Upper lobe of left lung (tissue), 6 donors: ENCODE data around the gene PAK4. TPM values are rescaled to one million over a fixed set of nuclear protein-coding genes. Genes with fewer than 3 reads are reported as not detected.

ENCODE experiments used
- ATAC-seq, 2 donors: fragments of 200-7000 bp; cut with Tn5 transposase; one replicate each; pipeline ENCODE4 v1.9.1; 2022; ENCODE audit warnings: mild to moderate bottlenecking in 2 of 2, moderate library complexity in 2 of 2; ENCODE audit not compliant: low FRiP score in 2 of 2
- DNase-seq, 2 donors: peaks; one replicate each; pipeline ENCODE4 v3.0.0-alpha.2; 2019 to 2020
- H3K27ac ChIP-seq, 4 donors: fragments of 200-600 bp; sonication (generic); one replicate each; pipeline ENCODE4 v1.5.1; 2016 to 2019
- H3K27me3 ChIP-seq, 4 donors: fragments of 200-600 bp; sonication (generic); one replicate each; pipeline ENCODE4 v1.5.1; 2017 to 2019
- H3K36me3 ChIP-seq, 4 donors: fragments of 200-600 bp; sonication (generic); one replicate each; pipeline ENCODE4 v1.5.1; 2016 to 2019
- H3K4me1 ChIP-seq, 4 donors: fragments of 200-600 bp; sonication (generic); one replicate each; pipeline ENCODE4 v1.5.1; 2018 to 2019
- H3K4me3 ChIP-seq, 4 donors: fragments of 200-600 bp; sonication (generic); one replicate each; pipeline ENCODE4 v1.5.1; 2017 to 2019; ENCODE audit warnings: mild to moderate bottlenecking in 2 of 4, moderate library complexity in 1 of 4
- H3K9me3 ChIP-seq, 4 donors: fragments of 200-600 bp; sonication (generic); one replicate each; pipeline ENCODE4 v1.5.1; 2018 to 2019
- EP300 ChIP-seq, 4 donors: sonication (generic); formaldehyde crosslinking; IDR thresholded peaks; one replicate each; pipeline ENCODE4 v1.5.1; 2017; ENCODE audit warnings: antibody characterized with exemption in 4 of 4, control low read depth in 2 of 4
- POLR2A ChIP-seq, 4 donors: fragments of 450-650 bp; IDR thresholded peaks; one replicate each; pipeline ENCODE4 v1.5.1; 2016 to 2017; ENCODE audit warnings: antibody characterized with exemption in 4 of 4, mild to moderate bottlenecking in 2 of 4
- POLR2AphosphoS5 ChIP-seq, 2 donors: sonication (generic); formaldehyde crosslinking; IDR thresholded peaks; one replicate each; pipeline ENCODE4 v1.5.1; 2017; ENCODE audit warnings: antibody characterized with exemption in 2 of 2
- WGBS, 2 donors: methylation state at CpG; one replicate each; pipeline ENCODE4 v1.1.5; 2017 to 2018; 5-methylcytosine and 5-hydroxymethylcytosine counted together
- total RNA-seq, 6 donors: library from RNA; depleted of rRNA in 4 of 6; stranded (reverse); fragments of >200 nt in 4 of 6; gene quantifications; one replicate each; pipeline versions ENCODE4 v1.1.0 to v1.2.1, GENCODE V29; 2016 to 2021
- TF ChIP-seq, protein P1 (sequence below), 6 experiments: fragments of 450-650 bp in 4 of 6; fragments of 200-600 bp in 2 of 6; sonication (generic) in 2 of 6; IDR thresholded peaks; one replicate each; pipeline ENCODE4 v1.5.1; 2016 to 2019; ENCODE audit warnings: antibody characterized with exemption in 6 of 6
- donor health status: DM: no; HTN: no; CAD: no; lungs with moderate emphysema.
- donor health status: DM: no; HTN: yes; CAD: no; lungs with severe emphysema.

PAK4 gene
- total RNA-seq, result 10 to 100 TPM; 23.4 to 88.2 (median 54.4) TPM

DNA sequence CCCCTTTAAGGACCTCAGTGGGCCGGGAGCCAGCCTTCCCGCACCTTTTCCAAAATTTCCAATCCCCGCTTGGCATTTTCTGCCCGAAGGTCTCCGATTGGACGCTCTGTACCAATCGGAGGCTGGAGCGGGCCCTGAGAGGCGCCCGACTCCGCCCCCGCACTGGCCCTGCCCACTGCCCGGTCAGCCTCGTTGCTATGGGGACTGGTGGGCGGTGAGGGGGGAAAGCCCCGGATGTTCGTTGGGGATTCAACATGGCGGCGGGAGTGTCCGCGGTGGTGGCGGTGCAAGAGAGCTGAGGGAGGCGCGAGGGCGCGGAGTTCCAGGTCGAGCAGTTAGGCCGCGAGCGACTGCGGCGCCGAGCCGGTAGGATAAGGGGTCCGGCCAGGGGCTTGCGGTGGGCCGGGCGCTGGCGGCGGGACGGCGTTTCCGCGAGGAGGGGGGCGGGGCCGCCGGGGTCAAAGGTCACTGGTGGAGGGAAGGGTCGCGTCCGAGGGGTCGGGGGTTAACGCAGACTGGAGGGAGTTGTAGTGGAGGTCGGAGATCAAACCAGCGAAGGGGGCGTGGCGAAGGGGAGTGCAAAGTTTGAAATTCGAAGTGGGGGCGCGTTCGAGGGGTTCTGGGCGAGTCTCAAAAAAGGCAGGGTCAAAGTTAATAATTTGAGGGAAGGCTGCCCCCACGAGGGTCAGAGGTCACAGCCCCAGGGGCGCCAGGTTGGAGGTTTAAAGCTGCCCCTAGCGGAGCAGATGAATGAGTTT, at the start of gene PAK4:
TSS of gene PAK4 (plus strand) at position 233 of the 758 bp plus-strand sequence. CDS start 43,768 bp downstream, outside the sequence.
- DNase-seq (peak; percentile 98), ATAC-seq (peak; percentile 96 to 99)
- 1 to 3% methylated on average over 36 to 64 of the region's 64 CpGs for WGBS, 2 donors
- H3K36me3 ChIP-seq, result no peaks in the 10 kb centered on the region
- peaks cover 49 to 73% (median 54%) of the 10 kb centered on the region in 4 donors for H3K4me1 ChIP-seq
- peak in 1 of 4 donors; percentile 79 for TF ChIP-seq POLR2A (IDR thresholded peaks at IDR 0.05)
- peak; percentile 51 to 74 for TF ChIP-seq POLR2AphosphoS5 (IDR thresholded peaks at IDR 0.05)
- TF ChIP-seq EP300 (IDR thresholded peaks at IDR 0.05), result no peak
- TF ChIP-seq, protein P1, sequence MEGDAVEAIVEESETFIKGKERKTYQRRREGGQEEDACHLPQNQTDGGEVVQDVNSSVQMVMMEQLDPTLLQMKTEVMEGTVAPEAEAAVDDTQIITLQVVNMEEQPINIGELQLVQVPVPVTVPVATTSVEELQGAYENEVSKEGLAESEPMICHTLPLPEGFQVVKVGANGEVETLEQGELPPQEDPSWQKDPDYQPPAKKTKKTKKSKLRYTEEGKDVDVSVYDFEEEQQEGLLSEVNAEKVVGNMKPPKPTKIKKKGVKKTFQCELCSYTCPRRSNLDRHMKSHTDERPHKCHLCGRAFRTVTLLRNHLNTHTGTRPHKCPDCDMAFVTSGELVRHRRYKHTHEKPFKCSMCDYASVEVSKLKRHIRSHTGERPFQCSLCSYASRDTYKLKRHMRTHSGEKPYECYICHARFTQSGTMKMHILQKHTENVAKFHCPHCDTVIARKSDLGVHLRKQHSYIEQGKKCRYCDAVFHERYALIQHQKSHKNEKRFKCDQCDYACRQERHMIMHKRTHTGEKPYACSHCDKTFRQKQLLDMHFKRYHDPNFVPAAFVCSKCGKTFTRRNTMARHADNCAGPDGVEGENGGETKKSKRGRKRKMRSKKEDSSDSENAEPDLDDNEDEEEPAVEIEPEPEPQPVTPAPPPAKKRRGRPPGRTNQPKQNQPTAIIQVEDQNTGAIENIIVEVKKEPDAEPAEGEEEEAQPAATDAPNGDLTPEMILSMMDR (IDR thresholded peaks at IDR 0.05), result peak in 1 of 6 experiments; percentile 24
- peak within 1 kb of the TSS; percentile 67 to 100 (median 94) for H3K4me3 ChIP-seq
- H3K9me3 ChIP-seq, result no peaks in the 10 kb centered on the region
- peak within 1 kb of the TSS; percentile 74 to 94 (median 87) for H3K27ac ChIP-seq
- H3K27me3 ChIP-seq, result no peaks in the 10 kb centered on the region

DNA sequence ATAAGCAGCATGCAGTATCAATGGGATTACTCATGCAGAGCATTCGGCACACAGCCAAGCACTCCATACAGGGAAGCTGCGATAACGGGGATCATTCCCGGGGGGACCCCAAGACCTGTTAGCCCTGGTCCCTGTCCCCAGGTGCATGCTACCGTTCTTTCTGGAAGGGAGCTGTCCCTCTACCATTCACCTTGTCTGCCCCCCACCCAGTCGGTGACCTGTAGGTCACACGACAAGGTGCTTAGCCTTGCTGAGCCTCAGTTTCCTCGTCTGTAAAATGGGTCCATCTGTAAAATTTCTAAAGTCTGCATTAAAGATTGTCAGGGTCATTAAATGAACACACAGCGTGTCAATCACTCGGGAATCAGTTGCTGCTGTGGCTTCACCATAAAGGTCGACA, 48.3 kb upstream of the PAK4 start:
- H3K27me3 ChIP-seq, result no peaks in the 10 kb centered on the region
- H3K4me3 ChIP-seq, result no peak overlapping the region
- DNase-seq (no peak), ATAC-seq (no peak)
- WGBS, 2 donors, result 88 to 91% methylated on average over 10 to 11 of the region's 11 CpGs
- H3K9me3 ChIP-seq, result no peaks in the 10 kb centered on the region
- H3K4me1 ChIP-seq, result no peaks in the 10 kb centered on the region
- H3K36me3 ChIP-seq, result no peaks in the 10 kb centered on the region
- TF ChIP-seq, protein P1 (IDR thresholded peaks at IDR 0.05), result no peak
- TF ChIP-seq POLR2AphosphoS5 (IDR thresholded peaks at IDR 0.05), result no peak
- TF ChIP-seq EP300 (IDR thresholded peaks at IDR 0.05), result no peak
- TF ChIP-seq POLR2A (IDR thresholded peaks at IDR 0.05), result no peak
- no peak overlapping the region for H3K27ac ChIP-seq

DNA sequence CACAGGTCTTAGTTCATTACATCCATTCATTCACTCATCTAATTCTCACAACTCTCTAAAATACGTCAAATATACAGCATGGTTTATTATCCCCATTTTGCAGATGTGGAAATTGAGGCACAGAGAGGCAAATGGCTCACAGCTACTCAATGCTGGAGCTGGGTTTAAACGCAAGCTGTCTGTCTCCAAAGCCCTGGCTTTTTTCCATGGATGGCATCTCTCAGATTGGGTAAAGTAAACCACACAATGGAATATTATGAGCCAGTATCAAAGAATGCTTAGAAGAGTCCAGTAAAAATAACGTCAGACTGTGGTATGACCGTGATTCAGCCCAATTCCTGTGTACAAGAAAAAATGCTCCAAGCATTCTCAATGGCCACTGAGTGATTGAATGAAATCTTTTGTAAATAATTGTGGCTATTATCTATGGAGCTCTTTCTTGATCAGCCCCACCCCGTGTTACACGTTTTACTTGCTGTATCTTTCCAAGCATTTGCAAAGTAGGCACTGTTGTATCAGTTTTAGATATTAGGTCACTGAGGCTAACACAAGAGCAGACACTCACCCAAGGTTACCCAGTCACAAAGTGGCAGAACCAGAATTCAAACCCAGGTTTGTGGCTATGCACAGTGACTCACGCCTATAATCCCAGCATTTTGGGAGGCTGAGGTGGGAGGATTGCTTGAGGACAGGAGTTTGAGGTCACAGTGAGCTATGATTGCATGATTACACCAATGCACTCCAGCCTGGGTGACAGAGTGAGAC, 47.0 kb upstream of the PAK4 start:
- Histone ChIP-seq H3K27me3 (peaks cover 0 to 1% (median 0%) of the 10 kb centered on the region in 4 donors), H3K27ac (no peak overlapping the region), H3K9me3 (no peaks in the 10 kb centered on the region), H3K36me3 (no peaks in the 10 kb centered on the region), H3K4me3 (no peak overlapping the region), H3K4me1 (peaks cover 2 to 5% (median 5%) of the 10 kb centered on the region in 4 donors)
- ATAC-seq (no peak), DNase-seq (no peak)
- WGBS, 2 donors, result 61 to 64% methylated on average over 6 to 7 of the region's 7 CpGs
- TF ChIP-seq, protein P1 (IDR thresholded peaks at IDR 0.05), result no peak
- TF ChIP-seq EP300 (IDR thresholded peaks at IDR 0.05) (no peak), POLR2A (IDR thresholded peaks at IDR 0.05) (no peak), POLR2AphosphoS5 (IDR thresholded peaks at IDR 0.05) (no peak)

DNA sequence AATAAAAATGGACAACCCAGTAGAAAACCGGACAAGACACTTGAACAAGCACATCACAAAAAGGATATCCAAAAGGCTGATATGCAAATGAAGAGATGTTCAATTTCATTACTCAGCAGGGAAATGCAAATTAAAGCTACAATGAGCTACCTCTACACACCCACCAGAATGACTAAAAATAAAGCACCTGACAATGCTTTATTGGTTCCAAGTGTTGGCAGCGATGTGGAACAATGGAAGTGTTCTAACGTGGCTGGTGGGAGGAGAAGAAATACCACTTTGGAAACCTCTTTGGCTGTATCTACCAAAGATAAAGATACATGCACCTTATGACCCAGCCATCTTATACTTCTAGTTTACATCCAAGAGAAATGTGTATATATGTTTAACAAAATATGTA, 45.2 kb upstream of the PAK4 start:
- TF ChIP-seq EP300 (IDR thresholded peaks at IDR 0.05) (no peak), POLR2A (IDR thresholded peaks at IDR 0.05) (no peak)
- TF ChIP-seq, protein P1 (IDR thresholded peaks at IDR 0.05), result no peak
- no peak overlapping the region for H3K4me3 ChIP-seq
- peaks cover 0 to 16% (median 10%) of the 10 kb centered on the region in 4 donors for H3K27me3 ChIP-seq
- H3K4me1 ChIP-seq, result peaks cover 11 to 16% (median 12%) of the 10 kb centered on the region in 4 donors
- WGBS, 2 donors, result 43 to 53% methylated on average over 3 of the region's 3 CpGs
- no peaks in the 10 kb centered on the region for H3K9me3 ChIP-seq
- H3K36me3 ChIP-seq, result no peaks in the 10 kb centered on the region
- ATAC-seq, result no peak
- DNase-seq, result no peak
- H3K27ac ChIP-seq, result no peak overlapping the region
